Stimulated activated CD8-positive, alpha-beta memory T cell treated with anti-CD3 and anti-CD28 coated beads, Interleukin-4, amount 100 ng/mL, for 1 hour (primary cell): ENCODE data around the gene RNF111.
"Not testable (repeated sequence)": the region's sequence is repeated elsewhere in the genome, so short reads cannot be mapped to it uniquely, and the experiment has no call there.

Experiments
- DNase-seq, 2 donors: peaks; one replicate each; pipeline ENCODE4 v3.0.0-alpha.2; 2020; ENCODE audit warnings: low read depth in 2 of 2, low spot score in 1 of 2

Gene RNF111

DNA sequence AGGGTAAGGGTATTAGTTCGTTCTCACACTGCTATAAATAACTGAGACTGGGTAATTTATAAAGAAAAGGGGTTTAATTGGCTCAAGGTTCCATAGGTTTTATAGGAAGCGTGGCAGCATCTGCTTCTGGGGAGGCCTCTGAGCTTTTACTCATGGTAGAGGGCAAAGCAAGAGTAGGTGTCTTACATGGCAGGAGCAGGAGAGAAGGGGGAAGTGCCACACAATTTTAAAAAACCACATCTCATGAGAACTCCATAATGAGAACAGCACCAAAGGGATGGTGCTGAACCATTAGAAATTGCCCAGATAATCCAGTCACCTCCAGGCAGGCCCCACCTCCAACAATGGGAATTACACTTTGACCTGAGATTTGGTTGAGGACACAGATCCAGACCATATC, 12.2 kb downstream of the RNF111 start:
- DNase-seq, result no peak

DNA sequence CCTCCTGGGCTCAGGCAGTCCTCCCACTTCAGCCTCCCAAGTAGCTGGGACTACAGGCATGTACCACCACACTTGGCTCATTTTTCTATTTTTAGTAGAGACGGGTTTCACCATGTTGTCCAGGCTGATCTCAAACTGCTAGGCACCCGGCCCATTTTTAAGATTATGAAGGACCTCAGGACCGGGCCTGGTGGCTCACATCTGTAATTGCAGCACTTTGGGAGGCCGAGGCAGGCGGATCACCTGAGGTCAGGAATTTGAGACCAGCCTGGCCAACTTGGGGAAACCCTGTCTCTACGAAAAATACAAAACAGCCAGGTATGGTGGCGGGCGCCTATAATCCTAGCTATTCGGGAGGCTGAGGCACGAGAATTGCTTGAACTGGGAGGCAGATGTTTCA, 12.8 kb downstream of the RNF111 start:
- DNase-seq, result not testable (repeated sequence)

GRCh38 chr15:59001946-59002345, 14.5 kb downstream of the RNF111 start:
- DNase-seq, result no peak

DNA sequence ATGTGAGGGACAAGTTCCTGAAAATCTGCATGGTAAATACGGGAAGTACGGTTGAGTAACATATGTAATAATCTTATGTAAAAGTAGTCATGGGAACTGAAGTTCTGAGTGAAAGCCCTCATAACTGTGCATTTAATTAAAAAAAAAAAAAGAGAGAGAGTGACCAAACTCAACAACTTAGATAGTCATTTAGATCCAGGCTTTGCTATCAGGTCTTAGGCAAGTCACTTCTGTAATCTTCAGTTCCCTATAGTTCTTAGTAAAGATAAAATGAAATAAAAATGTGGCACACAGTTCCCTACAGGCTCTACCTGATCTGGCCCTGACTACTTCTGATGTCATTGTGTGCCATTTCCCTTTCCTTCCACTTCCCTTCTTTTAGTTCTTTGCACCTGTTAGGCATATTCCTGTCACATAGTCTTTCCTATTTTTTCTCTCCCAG, 15.0 kb downstream of the RNF111 start:
- no peak for DNase-seq

DNA sequence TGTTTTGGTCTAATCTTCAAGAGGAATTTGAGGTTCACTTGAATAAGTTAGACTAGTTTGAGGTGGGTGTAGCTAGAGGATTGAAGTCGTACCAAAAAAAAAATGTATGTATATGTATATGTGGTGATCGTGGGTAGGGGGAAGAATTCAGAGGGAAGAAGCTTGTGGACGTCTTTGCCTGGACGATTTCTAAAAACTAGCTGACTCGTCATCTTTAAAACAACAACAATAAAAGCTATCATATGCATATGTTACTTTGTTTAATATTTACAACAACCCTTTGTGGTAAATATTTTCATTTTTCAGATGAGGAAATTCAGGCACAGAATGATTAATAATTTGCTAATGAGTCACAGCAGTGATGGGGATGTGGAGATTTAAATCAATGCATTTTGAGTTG, 18.1 kb downstream of the RNF111 start:
- DNase-seq, result no peak

DNA sequence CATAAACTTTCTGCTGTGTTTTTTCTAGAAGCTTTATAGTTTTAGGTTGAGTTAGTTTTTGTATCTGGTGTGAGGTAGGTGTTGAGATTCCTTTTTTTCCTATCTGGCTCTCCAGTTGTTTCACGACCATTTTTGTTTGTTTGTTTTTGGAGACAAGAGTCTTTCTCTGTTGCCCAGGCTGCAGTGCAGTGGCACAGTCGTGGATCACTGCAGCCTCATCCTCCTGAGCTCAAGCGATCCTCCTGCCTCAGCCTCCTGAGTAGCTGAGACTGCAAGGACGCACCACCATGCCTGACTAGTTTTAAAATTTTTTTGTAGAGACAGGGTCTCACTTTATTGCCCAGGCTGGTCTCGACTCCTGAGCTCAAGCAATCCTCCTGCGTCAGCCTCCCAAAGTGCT, 20.6 kb downstream of the RNF111 start:
- no peak for DNase-seq

- DNase-seq, result no peak
Observed at GRCh38 chr15:59011262-59011952, 23.9 kb downstream of the RNF111 start.

- DNase-seq, result no peak
Observed at GRCh38 chr15:59013246-59013873, 25.9 kb downstream of the RNF111 start.

- no peak for DNase-seq
Observed at GRCh38 chr15:59014068-59014467, 26.6 kb downstream of the RNF111 start.

- no peak for DNase-seq
Observed at GRCh38 chr15:59017449-59017848, 30.0 kb downstream of the RNF111 start.

- no peak for DNase-seq
Observed at GRCh38 chr15:59018833-59019232, 31.4 kb downstream of the RNF111 start.

GRCh38 chr15:59020322-59020721, 32.9 kb downstream of the RNF111 start:
- no peak for DNase-seq

GRCh38 chr15:59022188-59022587, 34.7 kb downstream of the RNF111 start:
- no peak for DNase-seq

DNA sequence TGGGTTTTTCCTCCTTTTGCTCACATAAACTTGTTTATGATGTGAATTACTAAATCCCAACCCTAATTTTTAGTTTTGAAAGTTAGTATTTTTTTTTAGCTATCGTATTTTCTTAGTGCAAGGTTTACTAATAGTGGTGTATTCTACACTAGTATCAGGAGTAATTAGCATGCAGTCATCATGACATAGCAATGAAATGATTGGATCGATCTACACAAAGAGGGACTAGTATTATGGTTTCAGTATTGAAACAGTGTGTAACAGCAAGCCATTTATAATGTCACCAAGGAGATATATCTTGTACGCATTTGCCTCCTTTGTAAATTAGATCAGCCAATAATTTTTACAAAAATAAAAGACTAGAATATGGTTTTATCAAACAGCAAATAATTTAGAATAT, 38.7 kb downstream of the RNF111 start:
- no peak for DNase-seq

DNA sequence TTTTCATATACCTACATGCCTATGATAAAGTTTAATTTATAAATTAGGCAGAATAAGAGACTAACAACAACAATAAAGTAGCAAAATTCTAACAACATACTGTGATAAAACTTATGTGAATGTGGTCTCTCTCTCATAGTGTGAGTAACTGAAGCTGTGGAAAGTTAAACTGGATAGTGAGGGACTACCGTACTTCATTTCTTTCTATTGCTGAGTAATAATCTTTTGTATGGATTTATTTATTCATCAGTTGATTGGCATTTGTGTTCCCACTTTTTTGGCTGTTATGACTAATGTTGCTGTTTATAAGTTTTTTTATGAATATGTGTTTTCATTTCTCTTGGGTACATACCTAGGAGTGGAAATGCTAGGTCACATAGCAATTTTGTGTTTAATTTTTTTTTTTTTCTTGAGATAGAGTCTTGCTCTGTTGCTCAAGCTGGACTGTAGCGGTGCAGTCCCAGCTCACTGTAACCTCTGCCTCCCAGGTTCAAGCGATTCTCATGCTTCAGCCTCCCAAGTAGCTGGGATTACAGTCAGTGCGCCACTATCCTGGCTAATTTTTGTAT, 41.0 kb downstream of the RNF111 start:
- DNase-seq, result no peak

DNA sequence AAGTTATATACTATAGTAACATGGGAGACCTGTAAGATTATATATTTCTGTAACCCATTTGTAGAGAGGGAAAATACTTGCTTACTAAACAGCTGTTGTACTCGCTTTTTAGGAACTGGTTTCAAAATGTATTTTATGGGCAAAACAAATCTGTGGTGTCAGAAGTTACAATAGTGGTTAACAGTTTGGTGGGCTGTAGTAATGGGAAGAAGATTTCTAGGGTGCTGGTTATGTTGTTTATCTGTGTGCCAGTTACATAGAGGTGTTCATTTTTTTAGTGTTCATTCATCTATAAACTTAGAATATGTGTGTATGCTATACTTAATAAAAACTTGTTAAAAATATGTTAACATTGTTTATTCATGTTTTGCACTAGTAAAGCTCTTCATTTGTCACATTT, 42.1 kb downstream of the RNF111 start:
- no peak for DNase-seq

- DNase-seq, result no peak
Observed at GRCh38 chr15:59035201-59035600, 47.7 kb downstream of the RNF111 start.

DNA sequence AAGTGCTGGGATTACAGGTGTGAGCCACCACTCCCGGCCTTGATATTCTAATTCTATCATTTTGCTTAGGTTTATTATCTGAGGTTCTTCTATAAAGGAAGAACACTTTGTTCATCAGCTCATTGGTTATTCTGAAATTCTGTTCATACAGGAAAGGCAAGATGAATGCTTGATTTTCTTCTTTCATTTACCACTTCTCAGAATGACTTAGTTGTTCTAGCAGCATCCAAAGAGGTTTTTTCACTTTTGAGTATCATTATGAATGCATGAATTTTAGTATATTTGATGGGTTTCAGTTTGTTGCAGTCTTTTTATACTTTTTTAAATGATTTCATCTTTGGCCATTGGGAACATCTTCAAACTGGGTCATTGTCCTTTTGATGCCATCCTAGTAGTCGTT, 51.8 kb downstream of the RNF111 start:
- no peak for DNase-seq

- no peak for DNase-seq
Observed at GRCh38 chr15:59042041-59042440, 54.6 kb downstream of the RNF111 start.

- no peak for DNase-seq
Observed at GRCh38 chr15:59048897-59049296, 61.4 kb downstream of the RNF111 start.

DNA sequence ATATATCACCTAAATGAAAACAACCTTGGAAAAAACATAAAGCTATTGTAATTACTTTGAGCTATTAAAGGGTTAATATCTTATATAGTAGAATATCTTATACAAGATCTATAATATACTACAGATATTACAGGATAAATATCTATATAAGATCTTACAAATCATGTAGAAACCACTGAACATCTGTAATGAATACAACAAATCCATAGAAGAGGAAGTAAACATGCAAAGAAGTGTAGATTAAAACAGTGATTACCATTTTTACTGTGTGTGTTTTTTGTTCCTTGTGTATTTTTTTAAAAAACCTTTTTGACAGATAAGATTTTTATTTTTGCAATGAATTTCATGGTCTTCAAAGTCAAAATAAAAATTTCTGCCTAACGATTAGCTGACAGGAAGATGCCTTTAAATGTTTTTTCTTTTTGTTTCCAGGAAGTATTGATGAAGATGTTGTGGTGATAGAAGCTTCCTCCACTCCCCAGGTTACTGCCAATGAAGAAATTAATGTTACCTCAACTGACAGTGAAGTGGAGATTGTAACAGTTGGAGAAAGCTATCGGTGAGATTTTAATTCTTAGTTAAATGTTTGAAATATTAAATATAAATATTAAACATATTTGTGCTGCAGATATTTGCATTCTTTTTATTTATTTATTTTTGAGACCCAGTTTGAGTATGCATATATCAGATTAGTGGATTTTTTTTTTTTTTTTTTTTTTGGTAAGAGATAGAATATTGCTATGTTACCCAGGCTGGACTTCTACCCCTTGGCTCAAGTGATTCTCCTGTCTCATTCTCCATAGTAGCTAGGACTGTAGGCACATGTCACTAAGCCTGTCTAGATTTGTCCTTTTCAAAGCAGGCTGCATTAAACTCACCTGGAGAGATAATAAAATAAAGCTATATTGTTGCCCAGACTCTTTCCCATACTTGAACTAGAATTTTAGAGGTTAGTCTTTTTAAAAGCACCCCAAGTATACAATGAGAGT, 64.7 kb downstream of the RNF111 start:
- no peak for DNase-seq
